Osteoblast (primary cell): ENCODE measurements around the gene UMODL1. TPM values are rescaled to one million over a fixed set of nuclear protein-coding genes. Genes with fewer than 3 reads are reported as not detected.
A peak's percentile ranks its signal among the peaks of the same experiment; 100 is the strongest.

Experiments used
- DNase-seq: peaks from one replicate; pipeline ENCODE4 v3.0.0; 2011; ENCODE audit warnings: low spot score, mixed read lengths; ENCODE audit not compliant: insufficient read length; ENCODE audit errors: missing footprints
- H2AFZ ChIP-seq: 2 replicates; pipeline ENCODE4 v1.6.0; 2011; ENCODE audit warnings: mild to moderate bottlenecking, low read length
- H3K27ac ChIP-seq: 2 replicates; pipeline ENCODE4 v1.5.1; 2011; ENCODE audit warnings: mild to moderate bottlenecking, low read depth, low read length, moderate library complexity
- H3K27me3 ChIP-seq: 2 replicates; pipeline ENCODE4 v1.6.0; 2012; ENCODE audit warnings: mild to moderate bottlenecking, control low read depth, inconsistent platforms, low read length, moderate library complexity; ENCODE audit not compliant: insufficient read depth
- H3K36me3 ChIP-seq: 2 replicates; pipeline ENCODE4 v1.5.1; 2011; ENCODE audit warnings: mild to moderate bottlenecking, low read length, control low read depth, moderate library complexity; ENCODE audit not compliant: insufficient read depth
- H3K4me1 ChIP-seq: 2 replicates; pipeline ENCODE4 v1.5.1; 2011; ENCODE audit warnings: mild to moderate bottlenecking, low read length, control low read depth, moderate library complexity; ENCODE audit not compliant: insufficient read depth
- H3K4me2 ChIP-seq: 2 replicates; pipeline ENCODE4 v1.6.0; 2011; ENCODE audit warnings: mild to moderate bottlenecking, low read length; ENCODE audit not compliant: insufficient read depth
- H3K4me3 ChIP-seq: fragments of 200-600 bp; sonication (generic); 3 replicates; pipeline ENCODE4 v1.5.1; 2012; ENCODE audit warnings: mild to moderate bottlenecking, low read length, inconsistent platforms; ENCODE audit not compliant: insufficient read depth
- H3K79me2 ChIP-seq: 2 replicates; pipeline ENCODE4 v1.6.0; 2012; ENCODE audit warnings: mild to moderate bottlenecking, low read length, control low read depth, inconsistent platforms; ENCODE audit not compliant: insufficient read depth
- H3K9me3 ChIP-seq: 2 replicates; pipeline ENCODE4 v1.5.1; 2011; ENCODE audit warnings: low read depth, low read length, control low read depth
- H4K20me1 ChIP-seq: 2 replicates; pipeline ENCODE4 v1.6.0; 2012; ENCODE audit warnings: mild to moderate bottlenecking, low read length, control low read depth; ENCODE audit not compliant: insufficient read depth
- CTCF ChIP-seq: IDR thresholded peaks from 2 replicates; pipeline ENCODE4 v1.5.1; 2011; ENCODE audit warnings: mild to moderate bottlenecking, low read depth, low read length, moderate library complexity; ENCODE audit errors: extremely low read depth
- total RNA-seq: library from RNA; depleted of rRNA; stranded (reverse); fragments of >200 nt; gene quantifications from 2 replicates; pipeline ENCODE4 v1.2.3, GENCODE V29; 2012

UMODL1 gene
- total RNA-seq, 1 donor, result not detected

DNA sequence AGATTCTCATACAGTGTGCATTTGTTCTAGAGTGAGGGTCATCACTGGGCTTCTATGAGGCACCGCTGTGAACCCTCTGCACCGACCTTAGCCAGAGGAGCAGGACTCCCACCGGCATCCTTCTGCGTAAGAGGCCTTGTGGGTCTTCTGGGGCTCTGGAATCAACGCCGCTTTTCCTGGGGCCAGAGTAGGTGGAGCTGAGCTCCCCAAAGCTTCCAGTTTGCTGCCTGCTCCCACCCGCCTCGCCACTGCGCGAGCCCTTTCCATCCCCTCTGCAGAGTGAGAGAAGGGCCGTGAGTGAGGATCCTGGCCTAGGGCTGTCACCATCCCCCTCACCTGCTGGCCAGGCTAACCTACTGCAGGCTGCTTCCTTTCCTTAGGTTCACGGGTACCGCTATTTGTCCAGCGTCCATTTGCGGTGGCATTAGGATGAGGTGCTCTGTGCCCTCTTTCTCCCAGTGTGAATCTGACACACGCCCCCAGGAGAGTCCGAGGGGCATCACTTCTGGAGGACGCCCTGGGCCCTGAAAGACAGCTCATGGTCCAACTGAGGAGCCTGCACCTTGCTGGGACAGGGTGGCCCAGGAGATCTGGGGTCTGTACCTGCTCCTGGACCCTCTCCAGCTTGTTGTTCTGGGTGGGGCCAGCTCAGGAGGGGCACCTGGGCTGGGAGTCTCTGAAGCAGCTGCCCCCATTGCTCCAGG, 36.2 kb downstream of the UMODL1 start:
- Histone ChIP-seq H3K4me2 (peak overlapping the region; percentile 19), H3K27me3 (peaks cover 3% of the 10 kb centered on the region), H3K9me3 (no peaks in the 10 kb centered on the region), H3K4me3 (no peak overlapping the region), H2AFZ (peak overlapping the region; percentile 2), H3K4me1 (peaks cover 7% of the 10 kb centered on the region), H3K27ac (no peak overlapping the region), H3K36me3 (no peaks in the 10 kb centered on the region), H4K20me1 (no peaks in the 10 kb centered on the region), H3K79me2 (no peaks in the 10 kb centered on the region)
- DNase-seq, result peak; percentile 68
- no peak for TF ChIP-seq CTCF

DNA sequence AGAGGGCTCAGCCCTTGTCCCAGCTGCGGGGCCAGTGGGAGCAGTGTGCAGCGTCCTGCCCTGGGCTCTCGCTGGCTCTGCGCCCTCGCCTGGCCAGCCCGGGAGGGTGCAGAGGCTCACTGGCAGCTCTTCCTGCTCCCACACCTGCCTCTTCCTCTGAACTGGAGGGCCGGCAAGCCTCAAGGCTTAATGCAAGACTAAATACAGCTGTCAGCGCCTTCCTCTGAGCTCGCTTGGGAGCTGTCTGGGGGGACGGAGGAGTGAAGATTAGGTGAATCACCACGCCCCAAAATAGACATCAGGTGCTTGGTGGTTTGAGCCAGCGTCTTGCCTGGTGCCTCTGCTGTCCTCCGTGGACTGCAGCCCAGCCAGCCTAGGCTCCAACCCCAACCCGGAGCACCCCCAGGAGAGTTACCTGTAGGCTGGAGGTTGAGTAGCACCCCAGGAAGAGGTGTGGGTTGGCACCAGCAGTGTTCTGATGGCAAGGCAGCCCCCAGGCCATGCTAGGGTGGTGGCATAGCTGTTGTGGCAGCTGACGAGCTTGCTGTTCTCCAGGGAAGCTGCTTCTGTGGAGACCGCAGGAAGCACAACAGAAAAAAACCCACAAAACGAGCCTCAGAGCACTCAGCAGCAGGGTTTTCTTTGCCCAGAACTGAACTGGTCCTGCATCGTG, 36.9 kb downstream of the UMODL1 start:
- H3K27ac ChIP-seq, result no peak overlapping the region
- peak; percentile 72 for TF ChIP-seq CTCF
- H3K9me3 ChIP-seq, result no peaks in the 10 kb centered on the region
- peak; percentile 99 for DNase-seq
- no peak overlapping the region for H3K4me3 ChIP-seq
- H3K79me2 ChIP-seq, result no peaks in the 10 kb centered on the region
- peak overlapping the region; percentile 2 for H2AFZ ChIP-seq
- no peaks in the 10 kb centered on the region for H3K36me3 ChIP-seq
- peaks cover 8% of the 10 kb centered on the region for H3K27me3 ChIP-seq
- no peaks in the 10 kb centered on the region for H4K20me1 ChIP-seq
- H3K4me1 ChIP-seq, result peaks cover 7% of the 10 kb centered on the region
- H3K4me2 ChIP-seq, result peak overlapping the region; percentile 19

GRCh38 chr21:42108554-42109340, 37.6 kb downstream of the UMODL1 start:
- peaks cover 8% of the 10 kb centered on the region for H3K27me3 ChIP-seq
- no peaks in the 10 kb centered on the region for H3K9me3 ChIP-seq
- no peaks in the 10 kb centered on the region for H3K79me2 ChIP-seq
- no peak overlapping the region for H3K4me3 ChIP-seq
- H3K4me1 ChIP-seq, result peaks cover 7% of the 10 kb centered on the region
- no peak overlapping the region for H2AFZ ChIP-seq
- no peaks in the 10 kb centered on the region for H3K36me3 ChIP-seq
- DNase-seq, result peak; percentile 76
- H3K4me2 ChIP-seq, result no peak overlapping the region
- TF ChIP-seq CTCF, result no peak
- no peaks in the 10 kb centered on the region for H4K20me1 ChIP-seq
- H3K27ac ChIP-seq, result no peak overlapping the region

DNA sequence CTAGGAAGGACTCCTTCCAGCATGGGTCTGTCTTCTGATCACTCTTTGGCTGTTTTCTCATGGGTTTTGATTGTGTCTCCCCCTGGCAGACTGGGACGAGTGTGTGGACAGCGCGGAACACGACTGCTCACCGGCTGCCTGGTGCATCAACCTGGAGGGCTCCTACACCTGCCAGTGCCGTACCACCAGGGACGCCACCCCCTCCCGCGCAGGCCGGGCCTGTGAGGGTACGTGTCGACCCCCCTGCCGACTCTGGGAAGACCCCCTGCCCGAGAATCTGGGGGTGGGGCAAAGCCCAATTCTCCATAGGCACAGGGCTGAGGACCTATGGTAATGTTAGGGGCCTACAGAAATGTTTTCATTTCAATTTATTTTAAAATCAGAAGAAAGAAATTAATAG, 38.4 kb downstream of the UMODL1 start:
- Histone ChIP-seq H3K36me3 (no peaks in the 10 kb centered on the region), H3K4me2 (no peak overlapping the region), H3K4me1 (peaks cover 11% of the 10 kb centered on the region), H3K9me3 (no peaks in the 10 kb centered on the region), H3K27ac (no peak overlapping the region), H3K4me3 (no peak overlapping the region), H3K27me3 (peaks cover 5% of the 10 kb centered on the region), H2AFZ (no peak overlapping the region), H4K20me1 (no peaks in the 10 kb centered on the region), H3K79me2 (no peaks in the 10 kb centered on the region)
- no peak for DNase-seq
- no peak for TF ChIP-seq CTCF
